IMR-90 (cell line): Measurements from ENCODE around the gene DNAH17.

ENCODE experiments used
- BHLHE40 ChIP-seq: fragments of 150-350 bp; IDR thresholded peaks from 2 replicates; pipeline ENCODE4 v1.6.1; 2016; ENCODE audit warnings: mild to moderate bottlenecking, low read depth, low read length
- CEBPB ChIP-seq: IDR thresholded peaks from 2 replicates; pipeline ENCODE4 v1.6.1; 2012; ENCODE audit warnings: low read depth, low read length, improper control_type of control experiment
- CTCF ChIP-seq: conservative IDR thresholded peaks from 2 replicates; pipeline ENCODE4 v1.5.1; 2012; ENCODE audit warnings: mild to moderate bottlenecking, low read depth, low read length, improper control_type of control experiment
- ELK1 ChIP-seq: fragments of 150-350 bp; IDR thresholded peaks from 2 replicates; pipeline ENCODE4 v1.6.1; 2016; ENCODE audit warnings: low read depth, mild to moderate bottlenecking, low read length, moderate library complexity, borderline replicate concordance
- MAFK ChIP-seq: IDR thresholded peaks from 2 replicates; pipeline ENCODE4 v1.6.1; 2012; ENCODE audit warnings: low read depth, low read length, improper control_type of control experiment
- POLR2A ChIP-seq: IDR thresholded peaks from 2 replicates; pipeline ENCODE4 v1.6.1; 2012; ENCODE audit warnings: mild to moderate bottlenecking, low read depth, low read length
- RAD21 ChIP-seq: IDR thresholded peaks from 2 replicates; pipeline ENCODE4 v1.6.1; 2012; ENCODE audit warnings: low read length, improper control_type of control experiment
- RCOR1 ChIP-seq: IDR thresholded peaks from 2 replicates; pipeline ENCODE4 v1.6.1; 2012; ENCODE audit warnings: mild to moderate bottlenecking, low read length, improper control_type of control experiment; ENCODE audit not compliant: insufficient replicate concordance
- SMC3 ChIP-seq: fragments of 150-350 bp; IDR thresholded peaks from 2 replicates; pipeline ENCODE4 v1.6.1; 2016; ENCODE audit warnings: low read depth, mild to moderate bottlenecking, antibody characterized with exemption, low read length, moderate library complexity

GRCh38 chr17:78394209-78394608, 183.0 kb downstream of the DNAH17 start:
- no peak for TF ChIP-seq BHLHE40
- TF ChIP-seq CEBPB, result no peak
- no peak for TF ChIP-seq POLR2A
- no peak for TF ChIP-seq MAFK
- TF ChIP-seq CTCF, result no peak
- TF ChIP-seq RCOR1, result no peak
- no peak for TF ChIP-seq SMC3
- TF ChIP-seq RAD21, result no peak
- no peak for TF ChIP-seq ELK1
